HG03196 (cell line): Measurements from ENCODE around the gene MAN1A2.

Experiments
- ATAC-seq: cut with Tn5 transposase; IDR thresholded peaks from one replicate; pipeline ENCODE4 v1.9.1; 2021; ENCODE audit not compliant: unreplicated experiment

MAN1A2 gene

GRCh38 chr1:117573386-117574023, 206.3 kb downstream of the MAN1A2 start:
- ATAC-seq, result no peak

GRCh38 chr1:117574161-117574835, 207.0 kb downstream of the MAN1A2 start:
- ATAC-seq, result no peak

GRCh38 chr1:117575586-117576225, 208.5 kb downstream of the MAN1A2 start:
- ATAC-seq, result no peak

- ATAC-seq, result no peak
Observed at GRCh38 chr1:117576236-117576635, 209.0 kb downstream of the MAN1A2 start.

- ATAC-seq, result no peak
Observed at GRCh38 chr1:117577191-117577885, 210.1 kb downstream of the MAN1A2 start.

- no peak for ATAC-seq
Observed at GRCh38 chr1:117578466-117578865, 211.2 kb downstream of the MAN1A2 start.
